ENCODE results near the gene DNAJC13. TPM values are rescaled to one million over a fixed set of nuclear protein-coding genes. Genes with fewer than 3 reads are reported as not detected.

DNAJC13 gene
- total RNA-seq, 1 donor from 2014 or later, result 48.5 TPM

- no peaks in the 10 kb centered on the region for H3K36me3 Mint-ChIP-seq (ENCODE audit: unreplicated experiment)
These were observed 18.0 kb upstream of the DNAJC13 start for GRCh38 chr3:132399054-132399929.

GRCh38 chr3:132401255-132401654 lies 16.0 kb upstream of the DNAJC13 start:
- no peak for TF ChIP-seq CTCF (IDR thresholded peaks at IDR 0.05; ENCODE audit: partially characterized antibody, unreplicated experiment)
- no peaks in the 10 kb centered on the region for H3K27me3 Mint-ChIP-seq (ENCODE audit: unreplicated experiment)
- H3K9me3 Mint-ChIP-seq (ENCODE audit: unreplicated experiment), result no peaks in the 10 kb centered on the region
- H3K27ac Mint-ChIP-seq (ENCODE audit: unreplicated experiment), result no peak overlapping the region
- H3K36me3 Mint-ChIP-seq (ENCODE audit: unreplicated experiment), result no peaks in the 10 kb centered on the region
- no peak for DNase-seq
- no peak overlapping the region for H3K4me3 Mint-ChIP-seq (ENCODE audit: unreplicated experiment)
- H3K4me1 Mint-ChIP-seq (ENCODE audit: low read depth, unreplicated experiment), result peaks cover 2% of the 10 kb centered on the region

More at GRCh38 chr3:132399054-132399929, 18.0 kb upstream of the DNAJC13 start:
- no peak for DNase-seq
- H3K9me3 Mint-ChIP-seq (ENCODE audit: unreplicated experiment), result no peaks in the 10 kb centered on the region
- peak; percentile 57 for TF ChIP-seq CTCF (IDR thresholded peaks at IDR 0.05; ENCODE audit: partially characterized antibody, unreplicated experiment)
- no peak overlapping the region for H3K4me3 Mint-ChIP-seq (ENCODE audit: unreplicated experiment)
- H3K27ac Mint-ChIP-seq (ENCODE audit: unreplicated experiment), result no peak overlapping the region
- H3K27me3 Mint-ChIP-seq (ENCODE audit: unreplicated experiment), result peaks cover 2% of the 10 kb centered on the region
- H3K4me1 Mint-ChIP-seq (ENCODE audit: low read depth, unreplicated experiment), result no peaks in the 10 kb centered on the region

GRCh38 chr3:132404276-132404675 lies 13.0 kb upstream of the DNAJC13 start:
- no peak for DNase-seq
- TF ChIP-seq CTCF (IDR thresholded peaks at IDR 0.05; ENCODE audit: partially characterized antibody, unreplicated experiment), result no peak
- Mint-ChIP-seq H3K27me3 (ENCODE audit: unreplicated experiment) (no peaks in the 10 kb centered on the region), H3K27ac (ENCODE audit: unreplicated experiment) (no peak overlapping the region), H3K9me3 (ENCODE audit: unreplicated experiment) (no peaks in the 10 kb centered on the region), H3K36me3 (ENCODE audit: unreplicated experiment) (no peaks in the 10 kb centered on the region), H3K4me1 (ENCODE audit: low read depth, unreplicated experiment) (peaks cover 2% of the 10 kb centered on the region), H3K4me3 (ENCODE audit: unreplicated experiment) (no peak overlapping the region)

- no peak for DNase-seq
- H3K36me3 Mint-ChIP-seq (ENCODE audit: unreplicated experiment), result no peaks in the 10 kb centered on the region
- peaks cover 2% of the 10 kb centered on the region for H3K4me1 Mint-ChIP-seq (ENCODE audit: low read depth, unreplicated experiment)
- TF ChIP-seq CTCF (IDR thresholded peaks at IDR 0.05; ENCODE audit: partially characterized antibody, unreplicated experiment), result no peak
- H3K4me3 Mint-ChIP-seq (ENCODE audit: unreplicated experiment), result no peak overlapping the region
- H3K9me3 Mint-ChIP-seq (ENCODE audit: unreplicated experiment), result no peaks in the 10 kb centered on the region
- H3K27ac Mint-ChIP-seq (ENCODE audit: unreplicated experiment), result no peak overlapping the region
- H3K27me3 Mint-ChIP-seq (ENCODE audit: unreplicated experiment), result no peaks in the 10 kb centered on the region
These were observed 12.1 kb upstream of the DNAJC13 start for GRCh38 chr3:132405188-132405587.

GRCh38 chr3:132405609-132406299 lies 11.5 kb upstream of the DNAJC13 start:
- Mint-ChIP-seq H3K4me1 (ENCODE audit: low read depth, unreplicated experiment) (peaks cover 2% of the 10 kb centered on the region), H3K9me3 (ENCODE audit: unreplicated experiment) (no peaks in the 10 kb centered on the region), H3K36me3 (ENCODE audit: unreplicated experiment) (no peaks in the 10 kb centered on the region), H3K27me3 (ENCODE audit: unreplicated experiment) (no peaks in the 10 kb centered on the region), H3K4me3 (ENCODE audit: unreplicated experiment) (no peak overlapping the region), H3K27ac (ENCODE audit: unreplicated experiment) (no peak overlapping the region)
- no peak for TF ChIP-seq CTCF (IDR thresholded peaks at IDR 0.05; ENCODE audit: partially characterized antibody, unreplicated experiment)
- no peak for DNase-seq

All from glutamatergic neuron (in vitro differentiated cells).